Renal cortical epithelial cell (primary cell): ENCODE data around the gene ABCA4. TPM values are rescaled to one million over a fixed set of nuclear protein-coding genes. Genes with fewer than 3 reads are reported as not detected.
A peak's percentile ranks its signal among the peaks of the same experiment; 100 is the strongest.
"Not testable (repeated sequence)": the region's sequence is repeated elsewhere in the genome, so short reads cannot be mapped to it uniquely, and the experiment has no call there.

Experiments used
- DNase-seq: peaks from one replicate; pipeline ENCODE4 v3.0.0-alpha.2; 2011; ENCODE audit warnings: low read depth
- total RNA-seq: library from RNA; depleted of rRNA; stranded (reverse); fragments of >200 nt; gene quantifications from 2 replicates; pipeline ENCODE4 v1.2.3, GENCODE V29; 2014

Gene ABCA4
- total RNA-seq, 1 donor from 2014 or later = 1.3 TPM

DNA sequence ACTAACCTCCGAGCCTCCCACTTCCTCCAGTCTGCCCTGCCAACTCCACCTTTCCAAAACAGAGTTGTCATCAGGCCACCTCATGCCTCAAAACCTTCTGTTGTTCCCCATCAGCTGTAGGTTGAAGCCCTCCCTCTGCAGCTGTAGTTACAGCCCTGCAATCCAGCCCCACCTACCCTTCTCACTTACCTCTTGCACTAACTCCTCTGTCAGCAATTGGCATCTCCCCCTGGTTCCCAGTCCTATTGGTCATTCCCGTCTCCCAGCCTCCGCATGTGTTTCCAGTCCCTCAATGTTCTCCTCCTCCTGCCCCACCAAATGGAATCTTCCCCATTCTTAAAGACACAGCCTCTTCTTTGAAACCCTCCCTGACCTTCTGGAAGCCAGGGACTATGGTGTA lies 111.6 kb downstream of the ABCA4 start:
- DNase-seq = no peak

DNA sequence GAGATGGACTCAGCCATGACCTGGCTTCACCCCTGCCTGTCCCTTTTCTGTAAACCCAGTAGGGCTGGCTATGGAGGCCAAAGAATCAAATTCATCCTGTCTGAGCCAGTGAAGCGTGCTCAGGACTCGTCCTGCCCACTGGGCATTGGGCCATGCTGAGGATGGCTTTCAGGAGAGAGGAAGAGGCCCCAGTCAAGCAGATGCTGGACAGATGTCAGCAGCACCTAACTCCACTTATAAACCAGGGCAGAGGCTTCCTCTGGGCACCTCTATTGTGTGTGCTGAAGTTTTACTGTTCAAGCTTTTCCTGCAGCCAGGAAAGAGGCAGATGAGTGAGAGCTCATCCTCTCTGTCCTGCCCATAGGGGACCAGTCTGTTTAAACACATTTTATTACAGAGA lies 114.3 kb downstream of the ABCA4 start:
- DNase-seq = peak; percentile 7

DNA sequence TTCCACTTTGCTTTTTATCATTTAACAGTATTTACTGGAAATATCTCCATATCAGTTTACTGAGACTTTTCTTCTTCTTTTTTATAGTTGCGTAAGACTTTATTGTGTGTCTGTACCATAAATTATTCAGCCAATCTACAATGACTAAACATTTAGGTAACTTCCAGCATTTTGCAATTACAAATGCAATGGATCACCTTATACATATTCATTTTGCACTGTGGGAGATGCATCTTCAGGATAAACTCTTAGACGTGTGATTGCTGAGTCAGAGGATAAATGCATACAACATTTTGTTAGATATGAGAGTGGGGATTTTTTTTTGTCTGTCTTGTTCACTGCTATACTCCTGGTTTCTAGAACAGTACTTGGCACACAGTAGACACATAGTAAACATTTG lies 116.0 kb downstream of the ABCA4 start:
- peak; percentile 79 for DNase-seq

DNA sequence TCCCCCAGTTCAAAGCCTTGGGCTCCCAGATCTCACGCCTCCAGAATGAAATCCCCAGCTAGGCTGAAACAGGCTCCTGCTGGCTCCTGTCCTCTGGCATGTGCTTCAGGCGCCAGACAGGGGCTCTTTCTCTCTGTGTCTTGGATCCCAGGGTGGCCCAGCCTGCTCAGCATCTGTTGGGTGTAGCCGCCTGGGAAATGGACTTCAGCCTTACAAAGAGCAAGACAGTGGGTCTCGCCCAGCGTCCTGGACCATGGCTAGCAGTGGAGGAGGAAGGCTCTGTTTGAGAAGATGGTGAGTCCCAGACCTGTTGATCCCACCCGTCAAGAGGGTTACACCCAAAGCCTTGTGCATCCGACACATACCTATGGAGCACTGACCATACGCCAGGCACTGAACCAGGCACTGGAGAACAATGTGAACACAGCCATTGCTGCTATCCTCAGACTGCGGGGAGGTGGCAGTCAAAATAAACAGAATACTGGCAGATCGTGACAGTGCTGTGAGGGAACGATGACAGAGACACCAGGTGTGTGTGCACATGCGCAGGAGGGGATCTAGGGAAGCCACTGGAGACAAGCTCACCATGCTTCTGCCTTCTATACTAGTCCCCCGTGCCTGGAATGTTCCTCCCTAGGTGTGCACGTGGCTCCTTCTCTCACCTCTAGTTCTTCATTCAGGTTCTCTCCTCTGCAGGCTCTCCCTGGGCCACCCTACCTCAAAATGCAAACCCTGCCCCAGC lies 118.7 kb downstream of the ABCA4 start:
- DNase-seq = no peak

DNA sequence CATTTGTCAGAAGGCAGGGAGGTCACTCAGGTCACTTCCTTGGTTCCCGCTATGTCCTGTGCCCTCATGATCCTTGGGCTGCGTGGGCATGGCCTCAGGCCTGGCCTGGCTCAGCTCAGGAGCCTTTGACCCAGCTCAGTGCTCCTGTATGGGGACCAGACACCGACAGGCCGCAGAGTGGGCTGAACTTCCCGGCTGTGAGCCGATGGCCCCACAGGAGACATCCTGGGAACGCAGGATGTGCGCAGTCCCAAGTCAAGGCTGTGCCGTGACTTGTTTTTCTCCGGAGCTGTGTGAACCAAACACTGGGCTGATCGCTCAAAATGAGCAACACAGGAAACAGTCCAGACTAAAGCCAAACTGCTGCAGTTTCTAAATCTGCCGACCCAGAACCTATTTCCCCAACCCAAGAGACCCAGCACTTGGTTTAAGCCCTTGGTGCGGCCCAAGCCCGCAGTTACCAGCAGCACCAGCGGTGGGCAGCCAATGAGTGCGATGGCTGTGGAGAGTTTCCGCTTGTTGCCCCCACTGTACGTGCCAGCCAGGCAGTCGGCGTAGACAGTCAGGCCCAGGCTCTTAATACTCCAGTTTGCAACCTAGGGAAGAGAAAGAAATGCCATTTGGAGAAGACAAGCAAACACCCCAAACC lies 119.4 kb downstream of the ABCA4 start:
- no peak for DNase-seq

DNA sequence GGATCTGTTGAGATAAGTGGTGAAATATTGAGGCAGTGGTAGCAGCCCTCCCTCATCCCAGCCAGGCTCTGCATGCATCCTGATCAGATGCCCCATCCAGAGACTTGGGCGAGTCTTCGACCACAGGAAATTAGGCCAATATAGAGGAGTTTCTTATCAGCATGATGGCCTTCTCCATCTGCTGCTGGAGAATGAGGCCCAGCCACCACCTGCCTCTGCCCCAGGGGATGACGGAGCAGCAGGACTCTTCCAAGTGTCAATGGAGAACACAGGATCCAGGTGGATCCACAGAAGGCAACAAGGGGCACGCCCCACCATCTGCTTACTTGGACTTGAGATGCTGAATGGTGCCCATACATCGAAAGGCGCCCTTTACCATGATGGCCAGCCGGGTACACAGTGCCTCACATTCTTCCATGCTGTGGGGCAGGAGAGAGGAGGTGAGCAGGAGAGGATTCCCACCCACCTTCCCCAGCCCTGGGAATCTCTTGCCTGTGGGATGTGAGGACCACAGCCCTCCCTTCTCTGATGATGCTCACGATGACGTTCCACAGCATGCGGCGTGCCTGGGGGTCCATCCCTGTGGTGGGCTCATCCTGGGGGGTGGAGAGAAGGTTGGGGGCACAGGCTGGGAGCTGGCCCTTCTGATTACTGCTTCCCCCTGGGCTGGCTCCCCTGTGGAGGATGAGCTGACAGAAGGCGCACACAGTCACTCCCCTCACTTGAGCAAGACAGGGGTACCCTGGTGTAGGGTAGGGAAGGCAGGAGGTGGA lies 120.3 kb downstream of the ABCA4 start:
- DNase-seq = no peak

DNA sequence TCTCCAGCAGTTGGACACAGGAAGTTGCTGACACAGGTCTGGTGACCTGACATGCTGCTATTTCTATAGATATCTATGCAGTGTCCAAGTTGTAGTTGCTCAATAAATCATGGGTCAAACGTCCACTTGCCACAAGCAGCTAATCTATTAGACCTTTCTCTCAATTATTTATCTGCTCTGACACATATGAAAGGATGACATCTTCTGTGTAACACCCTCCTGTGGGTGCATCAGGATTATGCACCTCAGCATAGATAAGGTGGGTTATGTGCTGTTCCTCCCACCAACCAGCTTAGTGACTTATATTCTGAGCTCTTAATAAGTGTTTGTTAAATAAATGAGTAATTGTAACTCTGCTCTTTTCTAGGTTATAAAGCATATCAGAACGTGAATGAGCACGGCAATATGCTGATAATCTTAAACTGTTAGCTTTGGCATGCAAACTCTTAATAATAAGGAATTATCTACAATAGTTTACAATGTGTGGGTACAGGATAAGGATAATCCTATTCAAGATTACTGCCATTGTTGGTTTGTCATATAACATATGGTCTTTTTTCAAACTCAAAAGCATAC lies 121.0 kb downstream of the ABCA4 start:
- no peak for DNase-seq

DNA sequence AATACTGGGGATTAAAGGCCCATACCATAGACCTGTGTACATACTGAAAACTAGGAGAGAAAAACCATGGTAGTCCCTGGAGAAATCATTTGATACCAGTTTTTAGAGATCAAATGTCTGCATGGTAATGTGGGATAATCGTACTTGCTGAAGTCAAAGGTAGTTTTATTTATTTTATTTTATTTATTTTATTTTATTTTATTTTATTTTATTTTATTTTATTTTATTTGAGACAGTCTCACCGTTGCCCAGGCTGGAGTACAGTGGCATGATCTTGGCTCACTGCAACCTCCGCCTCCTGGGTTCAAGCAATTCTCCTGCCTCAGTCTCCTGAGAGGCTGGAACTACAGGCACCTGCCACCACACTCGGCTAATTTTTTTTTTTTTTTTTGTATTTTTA lies 122.4 kb downstream of the ABCA4 start:
- DNase-seq = not testable (repeated sequence)

DNA sequence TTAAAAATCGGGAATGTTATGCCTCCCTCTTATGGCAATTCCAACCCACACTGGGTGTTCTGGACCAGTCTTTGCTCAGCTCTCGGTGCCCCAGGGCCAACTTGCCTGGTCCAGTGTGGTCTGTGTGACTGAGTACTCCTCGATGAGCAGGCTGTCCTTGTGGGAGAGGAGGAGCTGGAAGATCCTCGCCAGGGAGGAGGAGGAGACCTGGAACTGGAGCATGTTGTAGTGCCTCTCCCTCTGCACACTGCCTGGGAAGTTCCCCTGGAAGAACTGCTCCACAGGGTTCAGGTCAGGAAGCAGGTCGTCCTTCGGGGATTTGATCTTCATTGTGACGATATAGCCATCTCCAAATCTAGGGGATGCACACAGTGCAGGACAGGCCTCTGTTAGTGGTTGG lies 123.2 kb downstream of the ABCA4 start:
- no peak for DNase-seq

DNA sequence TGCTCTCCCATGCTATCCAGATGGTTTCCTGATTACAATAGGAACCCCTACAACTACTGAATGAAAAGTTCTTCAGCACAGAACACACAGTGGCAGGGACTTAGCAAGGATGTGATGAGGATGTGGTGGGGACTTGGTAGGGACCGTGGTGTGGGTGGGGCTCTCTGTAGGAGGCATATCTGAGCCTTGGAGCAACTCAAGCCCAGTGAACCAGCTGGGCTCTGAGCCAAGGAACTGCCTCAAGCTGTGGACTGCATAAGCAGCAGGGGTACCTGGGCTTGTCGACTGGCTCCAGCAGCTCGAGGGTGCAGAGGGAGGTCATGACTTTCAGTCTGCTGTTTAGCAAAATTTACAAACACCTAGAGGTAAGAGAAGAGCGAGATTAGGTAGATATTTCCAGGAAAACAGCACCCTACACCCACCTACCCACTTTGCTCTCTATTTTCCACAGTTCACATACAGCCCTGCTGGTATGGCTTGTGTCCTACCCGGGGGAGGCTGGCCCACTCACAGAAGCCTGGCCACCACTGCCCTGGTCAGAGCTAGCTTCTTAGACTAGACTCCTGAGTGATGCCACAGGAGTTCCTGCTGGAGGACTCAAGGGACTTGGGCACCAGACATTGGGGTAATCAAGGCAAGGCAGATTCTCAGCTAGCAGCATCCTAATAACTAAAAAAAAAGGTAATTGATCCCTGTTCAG lies 125.0 kb downstream of the ABCA4 start:
- peak; percentile 62 for DNase-seq

DNA sequence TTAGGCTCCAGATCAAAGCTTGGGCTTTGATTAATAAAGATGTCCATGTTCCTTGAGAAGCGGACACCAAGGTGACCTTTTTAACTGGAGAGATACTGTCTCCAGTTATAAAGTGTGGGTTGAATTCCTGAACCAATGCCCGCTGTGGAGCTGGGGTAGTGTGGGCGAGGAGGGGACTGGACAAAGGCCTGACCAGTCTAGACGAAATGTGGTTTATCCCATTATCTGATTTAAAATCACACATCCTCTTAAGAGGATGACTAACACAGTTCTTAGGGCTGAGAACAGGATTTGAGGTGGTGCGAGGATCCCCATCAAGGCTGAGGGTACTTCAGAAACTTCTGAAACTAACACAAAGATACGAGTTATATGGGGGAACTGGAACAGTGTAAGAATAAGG lies 127.2 kb downstream of the ABCA4 start:
- no peak for DNase-seq

DNA sequence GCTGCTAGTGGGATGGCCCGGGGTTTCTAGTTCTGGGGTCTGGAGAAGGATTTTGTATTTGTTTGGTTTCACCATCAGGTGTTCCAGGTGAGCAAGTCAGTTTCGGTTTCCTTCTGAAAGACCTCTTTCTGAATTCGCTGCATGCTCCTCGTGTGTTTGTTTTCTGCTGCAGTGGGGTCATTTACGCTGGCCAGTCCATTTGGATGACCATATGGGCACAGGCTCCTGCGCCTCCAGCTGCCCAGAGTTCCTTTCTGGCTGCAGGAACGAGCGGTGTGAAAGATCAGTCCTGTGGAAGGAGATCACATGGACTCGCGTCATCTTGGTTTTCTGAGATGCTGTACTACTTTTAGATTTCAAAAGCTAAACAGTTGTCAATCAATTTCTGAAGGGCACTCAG lies 128.0 kb downstream of the ABCA4 start:
- no peak for DNase-seq

DNA sequence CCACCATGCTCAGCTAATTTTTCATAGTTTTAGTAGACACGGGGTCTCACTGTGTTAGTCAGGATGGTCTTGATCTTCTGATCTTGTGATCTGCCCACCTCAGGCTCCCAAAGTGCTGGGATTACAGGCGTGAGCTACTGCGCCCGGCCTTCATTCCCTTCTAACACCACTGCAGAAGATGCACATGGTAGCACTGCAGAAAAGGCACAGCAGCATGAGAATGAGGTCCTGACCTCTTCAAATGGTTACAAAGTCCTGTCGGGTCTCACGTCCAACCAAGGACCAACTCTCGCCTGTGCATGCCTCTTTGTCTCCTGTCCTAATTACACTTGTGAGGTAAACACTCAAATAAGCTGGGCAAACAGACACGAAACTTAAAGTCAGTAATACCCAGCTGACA lies 128.8 kb downstream of the ABCA4 start:
- no peak for DNase-seq

DNA sequence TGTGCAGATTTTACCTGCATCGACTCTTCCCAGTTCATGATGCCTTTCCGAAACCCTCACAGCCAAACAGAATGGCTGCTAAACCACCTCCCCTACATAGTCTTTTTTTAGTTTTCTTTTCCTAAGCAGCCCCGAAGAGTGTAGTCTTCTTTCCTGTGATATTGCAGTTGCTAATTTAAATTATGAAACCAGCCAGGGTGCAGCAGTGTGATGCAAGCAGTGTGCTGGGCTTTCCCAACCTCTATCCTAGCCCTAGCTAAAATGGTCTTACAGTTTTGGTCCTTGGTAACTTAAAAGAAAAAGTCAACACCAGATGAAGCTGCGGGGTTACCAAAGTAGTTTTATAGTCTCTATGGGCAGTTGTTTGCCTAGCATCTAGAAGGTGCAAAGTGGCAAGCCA lies 129.7 kb downstream of the ABCA4 start:
- no peak for DNase-seq

DNA sequence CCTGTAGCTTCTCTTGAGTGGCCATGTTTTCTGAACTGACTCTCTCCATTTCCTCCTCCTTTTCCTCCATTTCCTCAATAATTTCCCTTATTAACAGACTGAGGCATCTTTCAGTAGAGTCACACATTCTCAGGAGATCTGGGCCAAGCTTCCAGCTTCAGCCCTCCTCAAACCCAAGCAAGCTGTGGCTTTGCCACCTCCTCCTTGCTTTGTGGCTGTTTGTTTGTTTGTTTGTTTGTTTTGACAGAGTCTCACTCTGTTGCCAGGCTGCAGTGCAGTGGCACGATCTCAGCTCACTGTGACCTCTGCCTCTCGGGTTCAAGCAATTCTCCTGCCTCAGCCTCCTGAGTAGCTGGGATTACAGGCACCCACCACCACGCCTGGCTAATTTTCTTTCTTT lies 130.5 kb downstream of the ABCA4 start:
- not testable (repeated sequence) for DNase-seq

DNA sequence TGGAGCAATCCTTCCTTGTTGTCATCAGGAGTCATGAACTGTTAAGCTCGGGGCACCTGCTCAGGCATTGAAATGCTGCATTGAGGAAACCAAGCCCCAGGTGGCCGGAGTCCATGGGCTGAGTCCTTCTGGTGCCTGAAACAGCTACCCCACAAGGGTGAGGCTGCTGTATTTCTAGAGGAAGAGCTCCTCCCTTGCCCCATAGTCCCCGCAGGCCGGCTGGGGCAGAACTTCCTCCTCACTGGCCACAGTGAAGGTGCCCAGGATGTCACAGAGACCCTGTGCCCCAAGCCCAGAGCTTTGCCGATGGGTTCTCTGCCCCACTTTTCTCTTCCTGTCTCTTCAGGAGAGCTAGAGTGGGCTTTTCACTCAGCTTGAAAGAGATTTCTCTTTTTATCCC lies 130.9 kb downstream of the ABCA4 start:
- no peak for DNase-seq

DNA sequence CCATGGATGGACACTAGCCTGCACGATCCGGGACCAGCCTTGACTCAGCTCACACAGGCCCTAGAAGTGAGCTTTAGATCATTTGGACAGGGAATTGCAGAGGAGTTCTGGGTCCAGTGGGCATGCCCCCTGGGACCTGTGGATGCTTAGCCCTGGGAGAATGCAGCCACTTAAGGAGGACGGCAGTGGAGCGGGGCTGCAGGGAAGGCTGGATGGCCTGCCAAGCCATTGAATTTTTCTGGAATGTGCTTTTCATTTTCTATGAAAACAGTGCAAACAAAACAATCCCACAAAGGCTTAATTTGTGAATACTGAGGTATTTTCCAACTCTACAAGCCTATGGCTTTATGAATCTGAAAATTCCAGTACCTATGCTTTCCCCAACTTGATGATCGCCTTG lies 131.3 kb downstream of the ABCA4 start:
- DNase-seq = no peak

DNA sequence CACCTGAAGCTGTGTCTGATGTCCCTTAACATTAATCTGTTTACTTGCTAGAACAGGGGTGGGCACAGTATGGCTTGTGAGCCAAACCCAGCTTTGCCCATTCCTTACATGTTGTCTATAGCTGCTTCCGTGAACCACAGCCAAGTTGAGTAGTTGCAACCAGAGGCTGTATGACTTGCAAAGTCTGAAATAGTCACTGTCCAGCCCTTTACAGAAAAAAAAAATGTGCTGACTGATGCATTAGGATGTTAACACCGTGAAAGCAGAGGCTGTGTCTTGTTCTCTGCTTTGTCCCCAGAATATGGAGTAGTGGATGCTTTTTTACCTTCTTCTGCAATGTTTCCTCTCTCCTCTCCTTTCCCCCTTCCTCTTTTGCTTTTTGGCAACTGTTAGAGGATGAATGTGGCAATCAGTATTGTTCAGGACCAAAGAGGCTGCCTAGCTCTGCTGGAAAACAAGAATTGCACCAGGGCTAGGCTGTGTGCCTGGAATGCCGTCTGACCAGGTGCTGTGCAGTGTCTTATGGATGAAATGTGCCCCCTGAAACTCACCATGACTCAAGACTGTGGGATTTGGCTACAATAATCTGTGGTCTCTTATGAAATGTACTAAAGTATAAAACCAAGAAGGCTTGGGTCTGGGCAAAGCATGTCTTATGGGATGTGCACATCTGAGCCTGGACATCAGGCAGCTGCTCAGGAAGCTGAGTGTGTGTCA lies 132.2 kb downstream of the ABCA4 start:
- peak; percentile 81 for DNase-seq

DNA sequence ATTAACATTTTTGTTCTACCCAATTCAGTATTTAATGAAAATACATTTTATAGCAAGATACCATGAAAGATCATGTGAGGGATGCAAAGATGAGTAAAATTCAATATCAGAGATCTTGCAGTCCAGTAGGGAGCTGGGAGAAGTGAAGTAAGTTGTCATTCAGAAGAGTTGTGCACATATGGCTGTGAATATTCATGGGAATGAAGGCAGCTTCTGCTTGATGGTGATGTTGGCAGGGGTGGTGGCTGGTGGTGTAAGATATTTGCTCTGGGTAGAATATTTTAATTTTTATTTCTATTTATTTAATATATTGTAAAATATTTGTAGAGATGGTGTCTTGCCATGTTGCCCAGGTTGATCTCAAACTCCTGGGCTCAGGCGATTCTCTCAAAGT lies 139.7 kb downstream of the ABCA4 start:
- DNase-seq = no peak

DNA sequence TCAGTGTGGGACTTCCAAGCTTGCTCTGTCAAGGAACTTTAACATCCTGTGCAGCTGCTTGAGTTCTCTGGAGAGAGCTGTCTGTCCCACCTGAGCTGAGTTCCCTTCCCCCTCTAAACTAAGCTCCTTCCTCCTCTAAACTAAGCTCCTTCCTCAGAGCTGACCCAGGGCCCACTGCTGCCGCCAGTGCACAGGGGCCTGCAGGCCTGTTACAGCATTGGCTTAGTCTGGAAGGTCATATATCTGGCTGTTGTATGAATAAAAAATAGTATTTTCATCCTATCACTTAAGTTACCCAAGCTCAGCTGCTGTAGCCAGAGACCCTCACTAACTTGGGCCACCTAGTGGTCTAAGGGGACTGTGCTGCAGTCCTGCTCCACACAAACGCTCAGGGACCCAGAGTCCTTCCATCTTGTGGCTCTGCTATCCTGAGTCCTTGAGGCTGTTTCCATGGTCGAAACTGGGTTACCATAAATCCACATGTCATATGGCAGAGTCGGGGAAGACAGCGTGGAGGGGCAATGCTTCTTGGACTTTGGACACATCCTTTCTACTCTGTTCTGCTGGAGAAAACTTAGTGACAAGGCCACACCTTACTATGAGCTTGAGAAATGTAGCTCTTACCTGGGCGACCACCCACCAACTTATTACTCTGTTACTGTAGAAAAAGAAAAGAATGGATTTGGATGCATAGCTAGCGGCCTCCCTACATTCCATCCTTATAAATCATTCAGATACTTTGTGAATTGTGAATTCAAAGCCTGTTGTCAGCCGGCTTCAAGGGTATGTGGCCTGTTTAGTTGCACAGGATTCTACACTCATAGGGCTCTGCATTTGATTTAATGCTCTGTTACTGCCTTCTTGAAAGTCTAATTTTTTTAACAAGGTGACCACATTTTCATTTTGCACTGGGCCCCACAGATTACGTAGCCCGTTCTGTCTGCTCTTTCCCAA lies 140.4 kb downstream of the ABCA4 start:
- peak; percentile 22 for DNase-seq
